MM.1S (cell line): ENCODE data around the gene ACTL6B.

Source experiments
- CTCF ChIP-seq: fragments of 300-600 bp; sonication (generic); IDR thresholded peaks from 2 replicates; pipeline ENCODE4 v1.5.1; 2016; ENCODE audit warnings: antibody characterized with exemption, low read length, mixed read lengths
- EZH2 ChIP-seq: fragments of 300-600 bp; sonication (generic); optimal IDR thresholded peaks from 2 replicates; pipeline ENCODE3; 2017; ENCODE audit warnings: low read depth, mild to moderate bottlenecking, antibody characterized with exemption, low read length, mixed read lengths
- EZH2phosphoT487 ChIP-seq: fragments of 300-600 bp; sonication (generic); IDR thresholded peaks from 2 replicates; pipeline ENCODE4 v1.6.1; 2018; ENCODE audit warnings: antibody characterized with exemption, low read length

GRCh38 chr7:100640517-100641440 is 15.5 kb downstream of the ACTL6B start:
- TF ChIP-seq CTCF: no peak
- no peak for TF ChIP-seq EZH2
- TF ChIP-seq EZH2phosphoT487: no peak
